ENCODE results near the gene IQCM. TPM values are rescaled to one million over a fixed set of nuclear protein-coding genes. Genes with fewer than 3 reads are reported as not detected.
A peak's percentile ranks its signal among the peaks of the same experiment; 100 is the strongest.
"Not testable (repeated sequence)": the region's sequence is repeated elsewhere in the genome, so short reads cannot be mapped to it uniquely, and the experiment has no call there.

The IQCM gene
- polyA plus RNA-seq, 1 donor from 2014 or later: not detected

GRCh38 chr4:149521611-149522425 is 293.8 kb downstream of the IQCM start:
- Mint-ChIP-seq H3K27ac (peak overlapping the region in 1 of 3 donors; percentile 23), H3K4me3 (no peak overlapping the region)

GRCh38 chr4:149518471-149518870 is 297.2 kb downstream of the IQCM start:
- Mint-ChIP-seq H3K4me3 (no peak overlapping the region), H3K9me3 (peaks cover 4 to 8% (median 5%) of the 10 kb centered on the region in 3 donors), H3K27me3 (no peaks in the 10 kb centered on the region), H3K36me3 (no peaks in the 10 kb centered on the region), H3K27ac (peak overlapping the region in 1 of 3 donors; percentile 82), H3K4me1 (no peaks in the 10 kb centered on the region)

More at GRCh38 chr4:149521611-149522425, 293.8 kb downstream of the IQCM start:
- Mint-ChIP-seq H3K27me3 (no peaks in the 10 kb centered on the region), H3K9me3 (peaks cover 4 to 8% (median 5%) of the 10 kb centered on the region in 3 donors), H3K4me1 (no peaks in the 10 kb centered on the region), H3K36me3 (no peaks in the 10 kb centered on the region)

- Mint-ChIP-seq H3K9me3 (peaks cover 4 to 14% (median 9%) of the 10 kb centered on the region in 3 donors), H3K36me3 (no peaks in the 10 kb centered on the region), H3K27ac (no peak overlapping the region), H3K27me3 (no peaks in the 10 kb centered on the region), H3K4me3 (no peak overlapping the region), H3K4me1 (no peaks in the 10 kb centered on the region)
These were observed 302.6 kb downstream of the IQCM start for GRCh38 chr4:149513081-149513480.

GRCh38 chr4:149512501-149512900 is 303.1 kb downstream of the IQCM start:
- Mint-ChIP-seq H3K4me1 (no peaks in the 10 kb centered on the region), H3K9me3 (peaks cover 4 to 19% (median 9%) of the 10 kb centered on the region in 3 donors), H3K27ac (no peak overlapping the region), H3K36me3 (no peaks in the 10 kb centered on the region), H3K27me3 (no peaks in the 10 kb centered on the region), H3K4me3 (no peak overlapping the region)

GRCh38 chr4:149511558-149512298 is 303.9 kb downstream of the IQCM start:
- Mint-ChIP-seq H3K36me3 (no peaks in the 10 kb centered on the region), H3K4me3 (no peak overlapping the region), H3K9me3 (peaks cover 2 to 16% (median 11%) of the 10 kb centered on the region in 3 donors), H3K27me3 (no peaks in the 10 kb centered on the region), H3K27ac (peak overlapping the region in 1 of 3 donors; percentile 43), H3K4me1 (no peaks in the 10 kb centered on the region)

GRCh38 chr4:149507309-149507708 is 308.3 kb downstream of the IQCM start:
- peaks cover 0 to 16% (median 16%) of the 10 kb centered on the region in 3 donors for H3K9me3 Mint-ChIP-seq
- H3K36me3 Mint-ChIP-seq, H3K4me3 Mint-ChIP-seq, H3K4me1 Mint-ChIP-seq, H3K27me3 Mint-ChIP-seq, H3K27ac Mint-ChIP-seq: not testable (repeated sequence)

- Mint-ChIP-seq H3K27me3 (no peaks in the 10 kb centered on the region), H3K9me3 (peaks cover under 1 to 10% (median 2%) of the 10 kb centered on the region in 3 donors), H3K27ac (no peak overlapping the region), H3K4me3 (no peak overlapping the region), H3K4me1 (no peaks in the 10 kb centered on the region), H3K36me3 (no peaks in the 10 kb centered on the region)
These were observed 314.8 kb downstream of the IQCM start for GRCh38 chr4:149500806-149501205.

GRCh38 chr4:149499726-149500125 is 315.9 kb downstream of the IQCM start:
- no peaks in the 10 kb centered on the region for H3K27me3 Mint-ChIP-seq
- no peaks in the 10 kb centered on the region for H3K4me1 Mint-ChIP-seq
- no peak overlapping the region for H3K27ac Mint-ChIP-seq
- no peaks in the 10 kb centered on the region for H3K36me3 Mint-ChIP-seq
- peaks cover 2 to 10% (median 3%) of the 10 kb centered on the region in 3 donors for H3K9me3 Mint-ChIP-seq
- H3K4me3 Mint-ChIP-seq: no peak overlapping the region

- Mint-ChIP-seq H3K9me3 (peaks cover 2 to 10% (median 4%) of the 10 kb centered on the region in 3 donors), H3K4me3 (no peak overlapping the region), H3K27me3 (no peaks in the 10 kb centered on the region), H3K27ac (no peak overlapping the region), H3K36me3 (no peaks in the 10 kb centered on the region), H3K4me1 (no peaks in the 10 kb centered on the region)
These were observed 317.4 kb downstream of the IQCM start for GRCh38 chr4:149498246-149498645.

GRCh38 chr4:149493492-149493891 is 322.2 kb downstream of the IQCM start:
- H3K4me1 Mint-ChIP-seq: peaks cover 0 to 2% (median 0%) of the 10 kb centered on the region in 3 donors
- H3K9me3 Mint-ChIP-seq: peaks cover 3 to 10% (median 4%) of the 10 kb centered on the region in 3 donors
- H3K36me3 Mint-ChIP-seq: no peaks in the 10 kb centered on the region
- no peak overlapping the region for H3K4me3 Mint-ChIP-seq
- H3K27me3 Mint-ChIP-seq: no peaks in the 10 kb centered on the region
- no peak overlapping the region for H3K27ac Mint-ChIP-seq

- Mint-ChIP-seq H3K36me3 (no peaks in the 10 kb centered on the region), H3K9me3 (peaks cover 0 to 3% (median 1%) of the 10 kb centered on the region in 3 donors), H3K27ac (no peak overlapping the region), H3K27me3 (no peaks in the 10 kb centered on the region), H3K4me3 (no peak overlapping the region), H3K4me1 (peaks cover 0 to 2% (median 0%) of the 10 kb centered on the region in 3 donors)
These were observed 326.3 kb downstream of the IQCM start for GRCh38 chr4:149489321-149489720.

GRCh38 chr4:149486861-149487260 is 328.8 kb downstream of the IQCM start:
- H3K27ac Mint-ChIP-seq: no peak overlapping the region
- no peaks in the 10 kb centered on the region for H3K36me3 Mint-ChIP-seq
- no peak overlapping the region for H3K4me3 Mint-ChIP-seq
- H3K27me3 Mint-ChIP-seq: no peaks in the 10 kb centered on the region
- H3K9me3 Mint-ChIP-seq: peaks cover 1 to 6% (median 5%) of the 10 kb centered on the region in 3 donors
- H3K4me1 Mint-ChIP-seq: peaks cover 0 to 2% (median 0%) of the 10 kb centered on the region in 3 donors

GRCh38 chr4:149468669-149469068 is 347.0 kb downstream of the IQCM start:
- not testable (repeated sequence) for H3K36me3 Mint-ChIP-seq, H3K9me3 Mint-ChIP-seq, H3K4me3 Mint-ChIP-seq, H3K4me1 Mint-ChIP-seq, H3K27ac Mint-ChIP-seq, H3K27me3 Mint-ChIP-seq

- no peak overlapping the region for H3K27ac Mint-ChIP-seq
- H3K9me3 Mint-ChIP-seq: peaks cover 0 to 5% (median 0%) of the 10 kb centered on the region in 3 donors
- no peaks in the 10 kb centered on the region for H3K4me1 Mint-ChIP-seq
- no peak overlapping the region for H3K4me3 Mint-ChIP-seq
- H3K27me3 Mint-ChIP-seq: no peaks in the 10 kb centered on the region
- H3K36me3 Mint-ChIP-seq: no peaks in the 10 kb centered on the region
These were observed 349.2 kb downstream of the IQCM start for GRCh38 chr4:149466446-149466845.

GRCh38 chr4:149465955-149466354 is 349.7 kb downstream of the IQCM start:
- no peak overlapping the region for H3K4me3 Mint-ChIP-seq

More at GRCh38 chr4:149465955-149466354, 349.7 kb downstream of the IQCM start:
- Mint-ChIP-seq H3K9me3 (peaks cover 0 to 5% (median 0%) of the 10 kb centered on the region in 3 donors), H3K4me1 (no peaks in the 10 kb centered on the region), H3K27me3 (no peaks in the 10 kb centered on the region), H3K27ac (no peak overlapping the region), H3K36me3 (no peaks in the 10 kb centered on the region)
